Colonic mucosa (tissue), 4 donors: Measurements from ENCODE around the gene ADISSP. TPM values are rescaled to one million over a fixed set of nuclear protein-coding genes. Genes with fewer than 3 reads are reported as not detected.

ENCODE experiments used
- DNase-seq: peaks from one replicate; pipeline ENCODE4 v3.0.0-alpha.2; 2020
- H3K27ac ChIP-seq: fragments of 200-600 bp; one replicate; pipeline ENCODE4 v1.8.0; 2021
- H3K27me3 ChIP-seq: fragments of 200-600 bp; one replicate; pipeline ENCODE4 v1.8.0; 2021
- H3K36me3 ChIP-seq: fragments of 200-600 bp; one replicate; pipeline ENCODE4 v1.8.0; 2021
- H3K4me1 ChIP-seq: fragments of 200-600 bp; one replicate; pipeline ENCODE4 v1.8.0; 2021; ENCODE audit warnings: mild to moderate bottlenecking
- H3K4me3 ChIP-seq: fragments of 200-600 bp; one replicate; pipeline ENCODE4 v1.8.0; 2021
- H3K9ac ChIP-seq, 2 donors: one replicate each; pipeline ENCODE4 v1.7.0; 2013; ENCODE audit warnings: control low read depth in 2 of 2, low read depth in 2 of 2, low read length in 2 of 2
- H3K9me3 ChIP-seq: fragments of 200-600 bp; one replicate; pipeline ENCODE4 v1.8.0; 2021
- intact Hi-C: fragments of 100-400 bp; cut with DNase I; formaldehyde crosslinking; loops from one replicate; pipeline ENCODE4 v1.14.1; 2022
- total RNA-seq, 2 donors: library from RNA; stranded (reverse); fragmentation: NEBNext Ultra II Directional in 1 of 2; extraction: Animal tissue kit (Norgen Biotek cat#: 25700) in 1 of 2; gene quantifications; one replicate each; pipeline ENCODE4 v1.2.1, GENCODE V29; 2021
- TF ChIP-seq, protein P1 (sequence below): fragments of 200-600 bp; IDR thresholded peaks from one replicate; pipeline ENCODE4 v1.8.0; 2022; ENCODE audit warnings: antibody characterized with exemption, mild to moderate bottlenecking
- donor health status: healthy.
- donor health status: DM: no; HTN: no; CAD: no.
- donor health status: DM: no; HTN: no; CAD: no.

ADISSP gene
- total RNA-seq, 2 donors from 2014 or later, result 20.6 to 37.7 TPM

DNA sequence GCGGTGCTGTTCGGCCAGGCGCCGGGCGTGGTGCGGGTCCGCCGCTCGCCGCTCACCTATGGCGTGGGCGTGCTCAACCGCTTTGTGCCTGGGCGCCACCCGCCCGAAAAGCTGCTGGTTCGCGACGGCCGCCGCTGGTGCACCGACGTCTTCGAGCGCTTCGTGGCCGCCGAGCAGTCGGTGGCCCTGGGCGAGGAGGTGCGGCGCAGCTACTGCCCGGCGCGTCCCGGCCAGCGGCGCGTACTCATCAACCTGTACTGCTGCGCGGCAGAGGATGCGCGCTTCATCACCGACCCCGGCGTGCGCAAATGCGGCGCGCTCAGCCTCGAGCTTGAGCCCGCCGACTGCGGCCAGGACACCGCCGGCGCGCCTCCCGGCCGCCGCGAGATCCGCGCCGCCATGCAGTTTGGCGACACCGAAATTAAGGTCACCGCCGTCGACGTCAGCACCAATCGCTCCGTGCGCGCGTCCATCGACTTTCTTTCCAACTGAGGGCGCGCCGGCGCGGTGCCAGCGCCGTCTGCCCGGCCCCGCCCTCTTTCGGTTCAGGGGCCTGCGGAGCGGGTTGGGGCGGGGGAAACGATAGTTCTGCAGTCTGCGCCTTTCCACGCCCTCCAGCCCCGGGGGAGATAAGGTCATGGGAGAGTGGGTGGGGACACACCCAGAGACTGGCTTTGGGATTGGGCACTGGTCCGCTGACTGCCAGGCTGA lies 15.7 kb downstream of the ADISSP start:
- no peak overlapping the region for H3K27ac ChIP-seq
- H3K9ac ChIP-seq, result no peak overlapping the region
- H3K4me1 ChIP-seq, result no peaks in the 10 kb centered on the region
- intact Hi-C loops, result no loop called here
- TF ChIP-seq, protein P1, sequence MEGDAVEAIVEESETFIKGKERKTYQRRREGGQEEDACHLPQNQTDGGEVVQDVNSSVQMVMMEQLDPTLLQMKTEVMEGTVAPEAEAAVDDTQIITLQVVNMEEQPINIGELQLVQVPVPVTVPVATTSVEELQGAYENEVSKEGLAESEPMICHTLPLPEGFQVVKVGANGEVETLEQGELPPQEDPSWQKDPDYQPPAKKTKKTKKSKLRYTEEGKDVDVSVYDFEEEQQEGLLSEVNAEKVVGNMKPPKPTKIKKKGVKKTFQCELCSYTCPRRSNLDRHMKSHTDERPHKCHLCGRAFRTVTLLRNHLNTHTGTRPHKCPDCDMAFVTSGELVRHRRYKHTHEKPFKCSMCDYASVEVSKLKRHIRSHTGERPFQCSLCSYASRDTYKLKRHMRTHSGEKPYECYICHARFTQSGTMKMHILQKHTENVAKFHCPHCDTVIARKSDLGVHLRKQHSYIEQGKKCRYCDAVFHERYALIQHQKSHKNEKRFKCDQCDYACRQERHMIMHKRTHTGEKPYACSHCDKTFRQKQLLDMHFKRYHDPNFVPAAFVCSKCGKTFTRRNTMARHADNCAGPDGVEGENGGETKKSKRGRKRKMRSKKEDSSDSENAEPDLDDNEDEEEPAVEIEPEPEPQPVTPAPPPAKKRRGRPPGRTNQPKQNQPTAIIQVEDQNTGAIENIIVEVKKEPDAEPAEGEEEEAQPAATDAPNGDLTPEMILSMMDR, result no peak
- no peaks in the 10 kb centered on the region for H3K36me3 ChIP-seq
- peak; percentile 67 for DNase-seq
- peaks cover 15% of the 10 kb centered on the region for H3K27me3 ChIP-seq
- H3K4me3 ChIP-seq, result peak overlapping the region; percentile 34
- no peaks in the 10 kb centered on the region for H3K9me3 ChIP-seq

DNA sequence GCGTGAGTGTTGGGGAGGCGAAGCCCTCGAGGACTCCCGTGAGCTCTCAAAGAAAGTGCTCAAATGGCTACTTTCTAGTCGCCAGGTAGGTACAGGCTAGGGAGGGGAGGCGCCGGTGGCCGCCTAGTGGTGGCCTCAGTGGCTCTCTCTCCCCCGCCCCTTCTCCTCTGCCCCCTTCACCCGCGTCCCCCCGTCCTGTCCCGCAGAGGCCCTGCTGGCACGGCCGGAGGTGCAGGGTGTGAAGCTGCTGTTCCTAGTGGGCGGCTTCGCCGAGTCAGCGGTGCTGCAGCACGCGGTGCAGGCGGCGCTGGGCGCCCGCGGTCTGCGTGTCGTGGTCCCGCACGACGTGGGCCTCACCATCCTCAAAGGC lies 16.3 kb downstream of the ADISSP start:
- Histone ChIP-seq H3K9me3 (no peaks in the 10 kb centered on the region), H3K4me1 (no peaks in the 10 kb centered on the region), H3K9ac (no peak overlapping the region), H3K27me3 (peaks cover 15% of the 10 kb centered on the region), H3K36me3 (no peaks in the 10 kb centered on the region), H3K27ac (no peak overlapping the region), H3K4me3 (peak overlapping the region; percentile 34)
- TF ChIP-seq, protein P1, result no peak
- DNase-seq, result no peak
- intact Hi-C loops, result no loop called here

DNA sequence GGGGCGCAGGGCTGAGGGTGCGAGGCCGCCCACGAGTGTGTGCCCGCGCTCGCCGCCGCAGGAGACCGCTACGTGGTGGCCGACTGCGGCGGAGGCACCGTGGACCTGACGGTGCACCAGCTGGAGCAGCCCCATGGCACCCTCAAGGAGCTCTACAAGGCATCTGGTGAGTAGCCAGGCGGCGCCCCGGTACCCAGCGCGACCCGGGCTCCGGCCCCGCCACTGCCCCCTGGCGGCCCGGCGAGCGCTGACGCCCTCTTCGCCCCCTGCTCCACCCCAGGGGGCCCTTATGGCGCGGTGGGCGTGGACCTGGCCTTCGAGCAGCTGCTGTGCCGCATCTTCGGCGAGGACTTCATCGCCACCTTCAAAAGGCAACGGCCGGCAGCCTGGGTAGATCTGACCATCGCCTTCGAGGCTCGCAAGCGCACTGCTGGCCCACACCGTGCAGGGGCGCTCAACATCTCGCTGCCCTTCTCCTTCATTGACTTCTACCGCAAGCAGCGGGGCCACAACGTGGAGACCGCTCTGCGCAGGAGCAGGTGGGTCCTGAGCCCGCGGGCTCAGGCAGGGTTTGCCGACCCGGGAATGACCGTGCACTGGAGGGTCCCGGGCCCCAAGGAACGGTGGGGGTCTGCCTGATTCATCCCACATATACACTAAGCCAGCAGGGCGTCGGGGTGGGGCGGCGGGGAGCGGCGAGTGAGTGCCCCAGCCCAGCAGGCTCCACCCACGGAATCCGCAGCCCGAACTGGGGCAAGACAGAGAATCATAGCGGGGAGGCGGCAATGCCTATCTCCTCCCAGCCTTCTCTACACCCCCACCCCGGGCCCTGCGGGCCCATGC lies 17.6 kb downstream of the ADISSP start:
- TF ChIP-seq, protein P1, result peak; percentile 78
- Histone ChIP-seq H3K36me3 (no peaks in the 10 kb centered on the region), H3K4me3 (no peak overlapping the region), H3K9me3 (no peaks in the 10 kb centered on the region), H3K27ac (no peak overlapping the region), H3K4me1 (no peaks in the 10 kb centered on the region), H3K27me3 (peaks cover 15% of the 10 kb centered on the region), H3K9ac (no peak overlapping the region)
- DNase-seq, result no peak
- intact Hi-C loops, result no loop called here

DNA sequence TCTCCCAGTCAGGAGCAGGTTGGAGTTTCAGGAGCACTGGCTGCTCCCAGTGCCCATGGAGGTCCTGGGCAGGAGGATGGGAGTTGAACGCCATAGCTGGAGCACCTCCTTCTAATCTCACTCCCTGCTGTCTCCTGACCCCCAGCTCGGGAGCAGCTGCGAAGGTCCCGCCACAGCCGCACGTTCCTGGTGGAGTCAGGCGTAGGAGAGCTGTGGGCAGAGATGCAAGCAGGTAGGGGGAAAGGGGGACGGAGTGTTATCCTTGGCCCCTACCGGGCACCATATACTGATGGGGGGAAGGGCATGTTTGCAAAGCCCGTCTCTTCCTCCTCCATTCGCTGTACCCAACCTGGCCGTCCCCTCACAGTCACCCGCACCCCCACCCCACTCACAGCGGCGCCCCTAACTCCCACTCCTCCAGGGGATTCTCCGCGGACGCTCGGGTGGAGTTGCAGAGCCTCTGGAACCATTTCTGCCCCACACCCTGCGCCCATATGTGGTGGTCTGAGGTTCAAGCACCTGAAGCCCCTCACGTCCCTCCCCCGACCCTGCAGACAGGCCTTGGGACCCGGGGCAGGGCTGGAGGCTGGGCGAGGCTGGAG lies 18.4 kb downstream of the ADISSP start:
- Histone ChIP-seq H3K27me3 (peaks cover 15% of the 10 kb centered on the region), H3K4me3 (no peak overlapping the region), H3K4me1 (no peaks in the 10 kb centered on the region), H3K36me3 (no peaks in the 10 kb centered on the region), H3K27ac (no peak overlapping the region), H3K9ac (no peak overlapping the region), H3K9me3 (no peaks in the 10 kb centered on the region)
- no peak for DNase-seq
- intact Hi-C loops, result no loop called here
- TF ChIP-seq, protein P1, result no peak

DNA sequence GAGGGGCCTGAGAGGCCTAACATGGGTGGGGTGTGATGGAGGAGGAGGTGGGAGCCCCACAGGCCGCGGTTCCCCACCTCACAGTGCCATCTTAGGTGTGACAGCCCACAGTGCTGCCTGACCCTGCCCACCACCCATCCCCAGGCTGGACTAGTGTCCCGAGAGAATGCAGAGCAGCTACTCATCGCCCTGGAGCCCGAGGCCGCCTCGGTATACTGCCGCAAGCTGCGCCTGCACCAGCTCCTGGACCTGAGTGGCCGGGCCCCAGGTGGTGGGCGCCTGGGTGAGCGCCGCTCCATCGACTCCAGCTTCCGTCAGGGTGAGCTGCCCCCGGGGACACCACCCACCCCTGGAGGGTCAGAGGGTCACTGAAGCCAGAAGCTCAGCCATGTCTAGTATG lies 19.5 kb downstream of the ADISSP start:
- DNase-seq, result no peak
- Histone ChIP-seq H3K27me3 (peaks cover 15% of the 10 kb centered on the region), H3K9me3 (no peaks in the 10 kb centered on the region), H3K27ac (no peak overlapping the region), H3K4me3 (no peak overlapping the region), H3K4me1 (no peaks in the 10 kb centered on the region), H3K36me3 (no peaks in the 10 kb centered on the region), H3K9ac (no peak overlapping the region)
- intact Hi-C loops, result no loop called here
- TF ChIP-seq, protein P1, result no peak
